HuH-7 (cell line): ENCODE data around the gene PARD3B.

Experiments
- DNase-seq: peaks from one replicate; pipeline ENCODE4 v3.0.0; 2011; ENCODE audit warnings: low spot score

PARD3B gene

GRCh38 chr2:205139822-205140463 is 594.7 kb downstream of the PARD3B start:
- peak; percentile 15 for DNase-seq

- no peak for DNase-seq
Observed at GRCh38 chr2:205141381-205141780, 596.1 kb downstream of the PARD3B start.

- no peak for DNase-seq
Observed at GRCh38 chr2:205145888-205146287, 600.6 kb downstream of the PARD3B start.

- no peak for DNase-seq
Observed at GRCh38 chr2:205148755-205149154, 603.5 kb downstream of the PARD3B start.

- DNase-seq: no peak
Observed at GRCh38 chr2:205156457-205156856, 611.2 kb downstream of the PARD3B start.

GRCh38 chr2:205158404-205158803 is 613.1 kb downstream of the PARD3B start:
- DNase-seq: no peak

GRCh38 chr2:205161156-205161839 is 616.0 kb downstream of the PARD3B start:
- no peak for DNase-seq

GRCh38 chr2:205166745-205167144 is 621.5 kb downstream of the PARD3B start:
- no peak for DNase-seq

- DNase-seq: no peak
Observed at GRCh38 chr2:205169012-205169411, 623.7 kb downstream of the PARD3B start.

GRCh38 chr2:205169464-205169863 is 624.2 kb downstream of the PARD3B start:
- DNase-seq: no peak

GRCh38 chr2:205170399-205170798 is 625.1 kb downstream of the PARD3B start:
- DNase-seq: no peak

- DNase-seq: no peak
Observed at GRCh38 chr2:205171261-205171940, 626.1 kb downstream of the PARD3B start.

- DNase-seq: no peak
Observed at GRCh38 chr2:205175831-205176230, 630.6 kb downstream of the PARD3B start.

- no peak for DNase-seq
Observed at GRCh38 chr2:205176546-205176945, 631.3 kb downstream of the PARD3B start.

GRCh38 chr2:205177546-205177945 is 632.3 kb downstream of the PARD3B start:
- DNase-seq: no peak

GRCh38 chr2:205180730-205181129 is 635.5 kb downstream of the PARD3B start:
- DNase-seq: no peak

- no peak for DNase-seq
Observed at GRCh38 chr2:205187731-205188130, 642.5 kb downstream of the PARD3B start.

GRCh38 chr2:205188239-205189138 is 643.2 kb downstream of the PARD3B start:
- no peak for DNase-seq

- no peak for DNase-seq
Observed at GRCh38 chr2:205189301-205189700, 644.0 kb downstream of the PARD3B start.

GRCh38 chr2:205190528-205190927 is 645.3 kb downstream of the PARD3B start:
- no peak for DNase-seq

- no peak for DNase-seq
Observed at GRCh38 chr2:205193125-205193835, 648.0 kb downstream of the PARD3B start.

- no peak for DNase-seq
Observed at GRCh38 chr2:205193836-205194228, 648.6 kb downstream of the PARD3B start.
